Measurements from ENCODE around the gene SYTL2.
"Not testable (repeated sequence)": the region's sequence is repeated elsewhere in the genome, so short reads cannot be mapped to it uniquely, and the experiment has no call there.

Gene SYTL2

GRCh38 chr11:85787809-85788760 lies 22.9 kb downstream of the SYTL2 start:
- TF ChIP-seq, protein P1, sequence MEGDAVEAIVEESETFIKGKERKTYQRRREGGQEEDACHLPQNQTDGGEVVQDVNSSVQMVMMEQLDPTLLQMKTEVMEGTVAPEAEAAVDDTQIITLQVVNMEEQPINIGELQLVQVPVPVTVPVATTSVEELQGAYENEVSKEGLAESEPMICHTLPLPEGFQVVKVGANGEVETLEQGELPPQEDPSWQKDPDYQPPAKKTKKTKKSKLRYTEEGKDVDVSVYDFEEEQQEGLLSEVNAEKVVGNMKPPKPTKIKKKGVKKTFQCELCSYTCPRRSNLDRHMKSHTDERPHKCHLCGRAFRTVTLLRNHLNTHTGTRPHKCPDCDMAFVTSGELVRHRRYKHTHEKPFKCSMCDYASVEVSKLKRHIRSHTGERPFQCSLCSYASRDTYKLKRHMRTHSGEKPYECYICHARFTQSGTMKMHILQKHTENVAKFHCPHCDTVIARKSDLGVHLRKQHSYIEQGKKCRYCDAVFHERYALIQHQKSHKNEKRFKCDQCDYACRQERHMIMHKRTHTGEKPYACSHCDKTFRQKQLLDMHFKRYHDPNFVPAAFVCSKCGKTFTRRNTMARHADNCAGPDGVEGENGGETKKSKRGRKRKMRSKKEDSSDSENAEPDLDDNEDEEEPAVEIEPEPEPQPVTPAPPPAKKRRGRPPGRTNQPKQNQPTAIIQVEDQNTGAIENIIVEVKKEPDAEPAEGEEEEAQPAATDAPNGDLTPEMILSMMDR (conservative IDR thresholded peaks at IDR 0.05; ENCODE audit: low read depth), result no peak
- ChIA-PET POLR2A (ENCODE audit: low non-redundant PET) (no interaction called here), CTCF (interaction anchor here (0.6 kb wide), 2 partner anchors 297 to 511 kb away, joined by 3 read pairs; no protein-coding TSS in a partner anchor)
- DNase-seq (ENCODE audit: low spot score), result no peak
- H3K27ac ChIP-seq, result no peak overlapping the region

DNA sequence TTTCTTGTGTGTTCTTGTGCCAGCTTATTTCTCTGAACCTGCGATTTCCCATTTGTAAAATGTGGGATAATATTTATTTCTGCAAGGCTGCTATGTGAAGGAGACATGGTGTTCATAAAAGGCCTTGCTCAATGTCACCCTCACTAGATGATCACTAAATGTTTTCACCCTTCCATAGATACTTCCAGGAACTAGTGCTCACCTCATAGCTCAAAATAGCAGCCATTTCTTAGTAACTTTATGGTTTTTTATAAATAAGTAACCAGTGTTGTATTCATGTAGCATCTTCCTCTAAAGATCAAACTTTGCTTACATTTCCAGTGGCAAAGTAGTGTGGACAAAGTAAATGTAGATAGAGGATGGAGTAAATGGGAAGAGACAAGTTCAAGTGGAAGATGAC lies 23.8 kb downstream of the SYTL2 start:
- H3K27ac ChIP-seq, result no peak overlapping the region
- POLR2A ChIA-PET (ENCODE audit: low non-redundant PET), result no interaction called here
- DNase-seq (ENCODE audit: low spot score), result no peak
- CTCF ChIA-PET, result no interaction called here
- TF ChIP-seq, protein P1 (conservative IDR thresholded peaks at IDR 0.05; ENCODE audit: low read depth), result no peak

GRCh38 chr11:85784480-85785265 lies 26.3 kb downstream of the SYTL2 start:
- no peak for DNase-seq (ENCODE audit: low spot score)
- ChIA-PET POLR2A (ENCODE audit: low non-redundant PET) (no interaction called here), CTCF (interaction anchor here (0.7 kb wide), 1 partner anchor 426 kb away, joined by 3 read pairs; no protein-coding TSS in a partner anchor)
- no peak overlapping the region for H3K27ac ChIP-seq
- TF ChIP-seq, protein P1 (conservative IDR thresholded peaks at IDR 0.05; ENCODE audit: low read depth), result no peak

DNA sequence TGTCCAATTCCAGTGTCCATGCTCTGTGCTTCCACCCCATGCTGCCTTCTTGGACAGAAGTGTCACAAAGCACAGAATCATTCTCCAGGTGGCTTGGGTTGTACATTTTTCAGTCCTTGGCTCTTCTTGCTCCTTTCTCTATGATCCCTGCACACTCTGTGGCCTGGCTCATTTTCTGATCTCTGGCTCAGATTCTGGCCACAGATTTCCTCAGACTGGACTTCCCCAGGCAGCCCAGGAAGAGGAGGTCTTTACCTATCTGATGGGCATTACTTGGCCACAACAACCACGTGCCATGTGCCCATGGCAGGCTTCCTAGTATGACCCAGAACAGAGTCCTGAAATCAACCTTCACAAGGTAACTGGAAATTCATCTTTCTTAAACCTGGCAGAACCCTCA lies 27.2 kb downstream of the SYTL2 start:
- CTCF ChIA-PET, result no interaction called here
- no peak overlapping the region for H3K27ac ChIP-seq
- DNase-seq (ENCODE audit: low spot score), result no peak
- POLR2A ChIA-PET (ENCODE audit: low non-redundant PET), result no interaction called here
- TF ChIP-seq, protein P1 (conservative IDR thresholded peaks at IDR 0.05; ENCODE audit: low read depth), result no peak

DNA sequence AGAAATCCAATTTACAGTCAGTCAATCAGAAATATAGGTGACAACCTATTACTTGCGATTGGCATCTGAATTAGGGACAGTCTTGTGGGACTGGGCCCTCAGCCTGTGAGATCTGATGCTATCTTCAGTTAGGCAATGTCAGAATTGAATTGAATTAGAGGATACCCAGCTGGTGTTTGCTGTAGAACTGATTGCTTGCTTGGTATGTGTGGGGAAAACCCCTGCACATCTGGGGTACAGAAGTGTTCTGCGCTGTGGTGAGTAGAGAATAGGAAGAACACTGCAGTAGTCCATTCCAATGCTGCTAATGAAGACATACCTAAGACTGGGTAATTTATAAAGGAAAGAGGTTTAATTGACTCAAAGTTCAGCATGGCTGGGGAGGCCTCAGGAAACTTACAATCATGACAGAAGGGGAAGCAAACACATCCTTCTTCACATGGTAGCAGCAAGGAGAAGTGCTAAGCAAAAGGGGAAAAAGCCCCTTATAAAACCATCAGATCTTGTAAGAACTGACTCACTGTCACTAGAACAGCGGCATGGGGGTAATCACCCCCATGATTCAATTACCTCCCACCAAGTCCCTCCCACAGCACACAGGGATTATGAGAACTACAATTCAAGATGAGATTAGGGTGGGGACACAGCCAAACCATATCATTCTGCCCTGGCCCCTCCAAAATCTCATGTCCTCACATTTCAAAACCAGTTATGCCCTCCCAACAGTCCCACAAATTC lies 30.0 kb downstream of the SYTL2 start:
- H3K27ac ChIP-seq; CTCF ChIA-PET; POLR2A ChIA-PET (ENCODE audit: low non-redundant PET); DNase-seq (ENCODE audit: low spot score): not testable (repeated sequence)

DNA sequence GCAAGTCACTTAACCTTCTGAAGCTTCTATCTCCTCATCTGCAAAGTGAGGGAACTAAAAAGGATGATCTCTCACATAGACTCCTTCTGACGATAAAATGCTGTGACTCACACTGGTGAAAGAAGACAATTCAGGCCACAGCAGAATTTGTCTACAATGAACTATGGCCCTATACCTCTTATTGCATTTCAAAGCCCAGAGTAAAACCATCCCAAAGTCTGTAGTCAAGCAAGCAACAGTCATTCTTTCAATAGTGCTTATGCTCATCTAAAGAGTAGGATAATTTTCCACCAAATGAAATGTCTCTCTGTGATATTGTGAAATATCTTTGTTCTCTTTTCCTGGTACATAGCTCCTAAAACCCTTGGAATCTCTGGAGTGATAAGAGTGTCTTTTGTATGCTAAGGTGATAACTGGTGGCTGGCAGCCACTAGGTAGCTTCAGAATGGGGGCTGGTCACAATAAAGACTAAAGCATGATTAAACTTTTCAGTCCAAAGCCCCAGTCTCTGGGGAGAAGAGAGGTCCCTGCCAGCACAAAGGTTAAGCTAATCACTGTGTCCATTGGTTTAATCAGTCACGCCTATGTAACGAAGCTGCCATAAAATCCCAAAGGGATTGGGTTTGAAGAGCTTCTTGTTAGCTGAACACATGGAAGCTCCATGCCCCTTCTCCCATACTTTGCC lies 30.8 kb downstream of the SYTL2 start:
- TF ChIP-seq, protein P1 (conservative IDR thresholded peaks at IDR 0.05; ENCODE audit: low read depth), result no peak
- no peak for DNase-seq (ENCODE audit: low spot score)
- H3K27ac ChIP-seq, result no peak overlapping the region
- ChIA-PET CTCF (no interaction called here), POLR2A (ENCODE audit: low non-redundant PET) (no interaction called here)

- DNase-seq (ENCODE audit: low spot score); CTCF ChIA-PET; H3K27ac ChIP-seq: not testable (repeated sequence)
Measured at GRCh38 chr11:85777603-85777972, 33.4 kb downstream of the SYTL2 start.

More at GRCh38 chr11:85777603-85777972, 33.4 kb downstream of the SYTL2 start:
- POLR2A ChIA-PET (ENCODE audit: low non-redundant PET), result not testable (repeated sequence)
